HG02884 (cell line): ENCODE measurements around the gene SCEL.
A peak's percentile ranks its signal among the peaks of the same experiment; 100 is the strongest.

Experiments used
- ATAC-seq: cut with Tn5 transposase; IDR thresholded peaks from one replicate; pipeline ENCODE4 v1.9.1; 2021; ENCODE audit warnings: mild to moderate bottlenecking, moderate library complexity; ENCODE audit not compliant: unreplicated experiment

SCEL gene

DNA sequence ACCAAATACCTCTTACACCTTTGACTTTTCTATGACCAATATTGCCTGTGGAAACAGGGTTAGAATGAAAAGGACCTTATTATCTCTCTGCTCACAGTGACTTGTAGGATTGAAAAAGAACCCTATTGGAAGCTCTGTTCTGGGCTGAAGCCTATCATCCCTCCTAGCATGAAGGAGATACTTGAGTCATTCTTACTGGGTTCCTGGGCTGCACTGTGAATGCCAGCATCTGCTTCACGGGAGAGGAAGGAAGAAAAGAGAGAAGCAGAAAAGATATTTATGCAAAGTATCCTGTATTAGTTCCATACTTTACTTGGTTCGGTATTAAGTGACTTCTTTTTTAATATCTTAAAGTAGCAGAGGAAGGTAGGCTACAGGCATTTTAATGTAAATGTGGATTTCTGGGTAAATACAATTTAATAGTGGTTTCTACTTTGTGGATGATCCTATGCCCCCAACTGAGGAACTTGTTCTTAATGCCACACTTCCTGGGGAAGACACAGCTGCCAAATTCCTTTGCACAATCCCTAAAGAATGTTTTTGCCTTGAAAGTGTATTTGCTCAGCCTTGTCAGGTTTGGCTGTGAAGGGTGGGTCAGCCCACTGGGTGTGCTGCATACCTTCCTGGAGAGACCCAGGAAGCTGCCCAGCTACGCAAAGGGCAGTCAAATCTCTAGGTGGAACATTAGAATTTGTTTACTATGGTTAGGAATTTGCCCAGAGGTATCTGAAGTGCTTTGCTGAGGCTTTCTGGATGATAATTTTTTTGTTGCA lies 13.7 kb upstream of the SCEL start:
- no peak for ATAC-seq

DNA sequence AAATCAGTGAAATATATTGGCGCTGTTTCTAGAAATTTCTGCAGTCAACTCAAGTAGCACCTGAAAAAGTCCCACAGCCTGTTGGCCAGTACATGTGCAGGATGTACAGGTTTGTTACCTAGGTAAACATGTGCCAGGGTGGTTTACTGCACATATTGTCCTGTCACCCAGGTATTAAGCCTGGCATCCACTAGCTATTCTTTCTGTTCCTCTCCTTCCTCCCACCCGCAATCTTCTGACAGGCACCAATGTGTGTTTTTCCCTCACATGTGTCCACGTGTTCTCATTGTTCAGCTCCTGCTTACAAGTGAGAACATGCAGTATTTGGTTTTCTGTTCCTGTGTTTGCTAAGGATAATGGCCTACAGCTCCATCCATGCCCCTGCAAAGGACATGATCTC lies 13.1 kb upstream of the SCEL start:
- ATAC-seq = no peak

DNA sequence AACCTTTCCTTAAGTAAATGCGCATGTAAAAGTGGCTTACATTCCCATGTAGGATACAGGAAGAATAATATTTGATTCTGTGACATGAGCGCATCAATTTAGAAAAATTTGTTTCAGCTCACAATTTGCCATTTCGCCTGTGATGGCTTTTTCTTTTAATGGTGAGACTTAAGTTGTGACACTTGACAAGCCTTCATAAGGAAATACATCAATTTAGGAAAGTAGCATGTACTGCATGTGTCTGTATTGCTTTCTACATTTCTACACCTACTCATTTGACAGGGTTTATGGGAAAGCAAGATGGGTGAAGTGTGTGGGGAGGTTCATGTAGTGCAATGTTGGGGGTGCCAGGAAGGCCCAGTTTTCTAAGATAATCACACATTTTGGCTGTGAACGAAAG lies 12.1 kb upstream of the SCEL start:
- ATAC-seq = no peak

DNA sequence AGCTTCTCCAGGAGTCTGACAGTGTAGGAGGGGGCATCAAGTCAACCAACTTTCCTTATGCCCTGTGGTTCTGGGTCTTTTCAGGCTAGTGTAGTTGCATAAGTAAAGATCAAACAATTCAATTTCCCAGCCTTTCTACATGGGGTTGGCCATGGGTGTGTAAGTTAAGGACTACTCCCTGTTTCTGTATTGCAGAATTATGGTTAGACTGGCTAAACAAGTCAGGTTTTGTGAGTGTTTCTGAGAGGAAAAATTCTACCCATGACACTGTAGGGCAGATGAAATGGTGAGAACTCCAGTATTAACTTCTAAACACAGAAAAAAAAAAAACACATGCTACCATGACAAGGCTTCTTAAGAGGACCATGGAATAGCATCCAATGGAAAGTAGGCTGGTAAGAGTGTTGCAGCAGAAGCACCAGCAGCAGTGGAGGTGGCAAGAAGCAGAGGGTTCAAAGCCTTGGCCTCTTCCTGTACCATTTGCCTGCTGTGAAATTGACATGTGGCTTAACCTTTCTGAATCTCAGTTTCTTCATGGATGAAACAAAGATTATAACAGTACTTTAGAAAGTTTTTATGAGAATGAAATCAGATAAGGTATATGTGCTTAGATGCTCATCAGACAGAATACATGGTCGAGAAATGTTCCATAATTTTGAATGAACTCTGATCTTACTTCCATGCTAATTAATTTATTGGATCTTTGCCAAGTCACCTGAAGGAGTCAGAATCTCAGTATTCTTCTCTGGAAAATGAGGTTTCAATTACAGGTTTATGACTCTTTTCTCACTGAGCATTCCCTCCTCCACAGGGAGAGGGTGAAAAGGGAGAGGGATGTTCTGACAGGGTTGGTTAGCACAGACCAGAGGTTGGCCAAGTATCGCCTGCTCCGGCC lies 11.4 kb upstream of the SCEL start:
- no peak for ATAC-seq

DNA sequence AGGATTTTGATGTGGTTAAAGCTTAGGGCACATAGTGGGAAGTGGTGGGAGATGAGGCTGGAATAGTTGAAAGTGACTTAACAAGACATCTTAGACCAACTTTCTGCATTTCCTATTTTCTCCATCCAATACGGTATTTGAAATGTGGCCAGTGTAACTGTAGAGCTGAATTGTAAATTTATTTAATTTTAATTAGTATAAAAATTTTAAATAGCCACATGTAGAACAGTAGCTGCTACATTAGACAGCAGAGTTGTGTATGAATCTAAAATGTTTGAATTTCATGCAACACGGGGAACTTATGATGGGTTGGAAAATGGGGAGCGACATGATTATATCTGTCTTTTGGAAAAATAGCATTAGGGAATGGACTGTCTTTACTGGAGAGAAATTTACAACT lies 7.1 kb upstream of the SCEL start:
- no peak for ATAC-seq

DNA sequence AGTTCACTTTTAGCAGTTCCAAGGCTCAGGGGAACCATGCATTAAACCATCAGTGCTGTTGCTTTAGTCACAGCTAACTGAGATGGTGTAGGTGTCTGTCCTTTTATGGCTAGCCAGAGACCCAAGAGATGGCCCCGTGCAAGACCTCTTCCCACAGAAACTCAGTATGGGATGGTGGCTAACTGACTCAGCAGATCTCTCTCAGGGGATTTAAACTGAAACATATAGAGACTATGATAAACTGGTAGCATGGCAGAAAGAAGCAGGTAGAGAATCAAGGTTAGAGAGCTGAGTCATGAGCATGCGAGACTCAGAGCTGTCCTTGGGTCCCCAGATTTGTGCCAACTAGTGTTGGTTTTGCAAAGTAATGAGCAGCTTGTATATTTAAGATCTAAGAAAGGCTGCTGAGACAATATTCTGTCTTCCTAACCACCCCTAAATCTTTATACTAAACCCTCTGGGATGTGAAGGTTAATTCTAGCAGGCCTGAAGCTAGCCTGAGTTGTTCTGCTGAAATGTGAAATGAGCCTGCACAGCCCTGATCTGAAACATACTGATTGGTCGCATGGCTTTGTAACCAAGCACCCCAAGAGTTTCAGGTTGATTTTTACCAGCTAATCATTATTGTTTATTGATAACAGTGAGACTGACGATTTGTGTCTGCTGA lies 6.5 kb upstream of the SCEL start:
- peak; percentile 77 for ATAC-seq

DNA sequence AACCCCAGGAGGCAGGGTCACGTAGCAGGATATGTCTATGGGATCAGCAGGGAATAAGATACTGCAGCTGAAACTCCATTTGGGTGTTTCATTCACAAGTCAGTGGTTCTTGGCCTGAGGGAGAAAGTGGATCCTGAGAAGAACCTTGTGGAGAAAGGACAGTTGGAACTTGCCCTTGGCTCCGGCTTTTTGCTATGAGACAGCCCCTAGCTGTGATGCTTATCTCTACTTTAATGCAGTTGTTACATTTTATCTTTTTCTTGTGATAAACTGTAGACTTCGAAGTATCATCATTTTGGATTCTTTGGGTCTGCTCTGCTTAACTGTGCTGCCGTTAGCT lies 6.0 kb upstream of the SCEL start:
- ATAC-seq = no peak

DNA sequence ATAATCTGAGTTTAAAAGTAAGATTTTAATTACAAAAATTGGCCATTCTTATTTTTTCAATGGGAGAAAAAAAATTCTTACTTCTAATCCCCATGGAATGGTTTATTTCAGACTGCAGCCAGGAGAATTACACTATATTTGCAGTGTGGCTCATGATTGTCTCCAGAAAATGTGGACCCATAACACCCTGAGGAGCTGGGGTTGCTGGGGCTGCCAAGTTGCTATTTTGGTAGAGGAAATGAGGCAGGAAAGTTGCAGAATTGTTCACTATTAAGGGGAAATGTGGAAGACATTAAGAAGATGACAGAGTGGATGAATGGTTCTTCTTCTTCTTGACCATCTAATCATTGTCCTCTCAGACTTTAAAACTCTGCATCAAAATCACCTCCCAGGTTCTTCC lies 4.6 kb upstream of the SCEL start:
- ATAC-seq = no peak

DNA sequence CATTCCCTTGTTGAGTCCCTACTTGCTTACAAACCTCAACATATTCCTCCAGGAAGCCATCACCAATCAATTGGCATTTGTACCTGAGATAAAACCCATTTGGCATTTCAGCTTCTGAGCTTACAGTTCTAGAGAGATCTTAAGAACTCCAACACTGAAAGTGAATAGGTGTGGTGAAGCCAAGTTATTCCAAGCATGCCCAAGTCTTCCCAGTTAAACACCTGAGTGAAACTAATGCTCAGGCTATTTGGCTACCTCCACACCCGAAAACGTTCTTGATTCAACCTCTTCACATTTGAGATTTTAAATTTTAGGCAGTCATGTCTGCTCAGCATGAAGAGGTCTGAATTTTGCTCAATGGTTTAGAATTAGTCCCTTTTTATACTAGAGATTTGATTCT lies 2.5 kb upstream of the SCEL start:
- no peak for ATAC-seq

DNA sequence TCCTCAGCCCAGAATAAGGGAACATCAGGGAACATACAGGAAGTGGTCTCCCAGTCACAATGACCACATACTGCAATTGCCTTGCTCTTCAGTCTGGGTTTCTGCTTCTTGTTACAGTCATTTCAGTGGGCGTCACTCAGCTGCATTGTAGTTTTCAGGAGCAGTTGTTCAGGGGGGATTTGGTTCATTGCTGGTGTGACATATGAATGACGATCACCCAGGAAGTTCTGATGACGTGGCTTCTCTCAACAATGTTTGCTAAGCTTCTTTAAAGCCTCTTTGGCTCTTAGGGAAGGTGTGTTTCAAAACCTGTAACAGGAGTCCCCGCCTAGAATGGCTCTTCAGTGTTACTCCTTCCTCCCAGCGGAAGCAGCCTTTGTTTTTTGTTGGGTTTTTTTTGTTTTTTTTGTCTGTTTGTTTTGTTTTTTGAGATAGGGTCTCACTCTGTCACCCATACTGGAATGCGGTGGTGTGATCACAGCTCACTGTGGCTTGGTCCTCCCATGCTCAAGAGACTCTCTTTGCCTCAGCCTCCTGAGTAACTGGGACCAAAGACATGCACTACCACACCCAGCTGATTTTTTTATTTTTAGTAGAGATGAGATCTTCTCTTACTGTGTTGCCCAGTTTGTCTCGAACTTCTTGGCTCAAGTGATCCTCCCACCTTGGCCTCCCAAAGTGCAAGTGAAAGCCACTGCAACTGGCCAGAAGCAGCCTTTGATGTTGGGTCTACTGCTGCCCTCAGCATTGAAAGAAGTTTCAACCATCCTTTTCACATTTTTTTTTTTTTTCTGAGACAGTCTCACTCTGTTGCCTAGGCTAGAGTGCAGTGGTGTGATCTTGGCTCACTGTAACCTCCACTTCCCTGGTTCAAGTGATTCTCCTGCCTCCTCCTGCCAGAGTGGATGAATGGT lies 1.4 kb upstream of the SCEL start:
- ATAC-seq = no peak

DNA sequence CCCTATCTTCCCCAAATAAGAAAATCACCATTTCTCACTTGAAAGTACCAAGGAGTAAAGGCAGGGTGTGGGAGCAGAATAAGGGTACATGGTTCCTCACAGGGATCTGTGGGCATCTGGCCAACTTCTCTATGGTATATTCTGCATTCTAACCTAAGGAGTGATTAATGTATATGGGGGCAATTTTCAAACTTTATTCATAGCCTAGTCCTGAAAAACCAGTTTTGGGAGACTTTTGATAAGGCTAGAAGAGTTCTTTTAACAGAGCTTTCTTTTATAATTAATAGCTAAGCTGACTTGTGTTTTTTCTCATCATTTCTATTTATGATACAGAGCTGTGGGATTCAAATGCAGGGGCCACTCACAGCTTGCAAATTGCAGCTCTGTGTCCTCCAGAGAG lies 852 bp downstream of the SCEL start:
- no peak for ATAC-seq

DNA sequence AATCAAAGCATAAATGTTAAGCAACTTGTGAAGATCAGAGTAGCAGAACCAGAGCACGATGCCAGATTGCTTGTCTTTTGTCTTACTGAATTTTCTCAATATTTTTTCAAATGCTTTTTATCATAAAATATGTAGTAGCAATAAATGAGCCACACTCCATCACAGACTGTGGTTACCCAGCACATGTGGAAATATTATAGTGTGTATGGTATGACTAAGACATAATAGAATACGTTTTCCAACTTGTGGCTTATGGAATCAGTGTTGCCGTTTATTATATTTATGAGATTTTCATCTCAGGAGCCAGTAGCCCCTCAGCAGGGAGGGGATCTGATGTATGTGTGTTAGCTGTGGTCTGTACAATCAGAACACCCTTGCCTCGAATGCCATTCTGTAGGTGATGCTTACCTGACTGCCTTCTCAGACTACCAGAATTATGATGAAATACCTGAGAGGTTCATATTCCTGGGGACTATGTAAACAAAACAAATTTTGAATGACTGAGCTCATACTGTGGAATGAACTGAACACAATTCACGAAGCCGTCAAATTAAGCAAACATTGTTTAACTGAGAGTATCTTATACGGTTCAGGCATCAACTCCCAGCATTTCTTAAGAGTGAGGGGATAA lies 1.9 kb downstream of the SCEL start:
- ATAC-seq = no peak

DNA sequence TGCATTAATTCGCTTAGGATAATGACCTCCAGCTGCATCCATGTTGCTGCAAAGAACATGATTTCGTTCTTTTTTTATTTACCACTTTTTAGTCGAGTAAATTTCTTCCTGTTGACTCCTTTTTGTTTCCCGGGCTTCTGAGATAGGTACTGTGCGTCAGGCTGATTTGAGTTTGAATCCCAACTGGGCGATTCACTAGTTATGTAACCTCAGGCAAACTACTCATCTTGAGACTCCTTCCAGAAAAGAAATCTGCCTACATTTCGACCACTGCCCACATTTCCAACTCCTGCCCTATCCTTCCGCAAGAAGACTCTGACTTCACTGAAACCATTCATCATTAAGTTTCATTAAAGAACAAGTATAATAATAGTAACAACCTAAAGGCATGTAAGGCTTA lies 8.2 kb downstream of the SCEL start:
- ATAC-seq = no peak

DNA sequence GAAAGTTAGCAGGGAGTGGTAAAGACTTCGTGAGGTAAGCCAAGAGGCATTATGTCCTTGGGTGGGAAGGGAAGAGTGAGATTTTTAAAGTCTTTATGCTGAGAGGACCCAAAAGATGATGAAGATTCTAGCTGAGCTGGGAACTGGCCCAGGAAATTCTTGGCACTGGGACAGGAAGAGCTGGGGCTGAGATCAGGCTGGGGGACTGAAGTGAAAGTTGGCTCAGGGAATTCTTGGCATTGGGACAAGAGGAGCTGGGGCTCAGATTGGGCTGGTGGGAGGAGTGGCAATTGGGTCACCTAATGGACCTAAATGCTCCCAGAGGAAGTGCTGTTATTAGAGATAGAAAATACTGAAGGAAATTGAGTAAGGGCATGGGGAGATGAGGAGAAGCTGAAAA lies 8.8 kb downstream of the SCEL start:
- no peak for ATAC-seq

DNA sequence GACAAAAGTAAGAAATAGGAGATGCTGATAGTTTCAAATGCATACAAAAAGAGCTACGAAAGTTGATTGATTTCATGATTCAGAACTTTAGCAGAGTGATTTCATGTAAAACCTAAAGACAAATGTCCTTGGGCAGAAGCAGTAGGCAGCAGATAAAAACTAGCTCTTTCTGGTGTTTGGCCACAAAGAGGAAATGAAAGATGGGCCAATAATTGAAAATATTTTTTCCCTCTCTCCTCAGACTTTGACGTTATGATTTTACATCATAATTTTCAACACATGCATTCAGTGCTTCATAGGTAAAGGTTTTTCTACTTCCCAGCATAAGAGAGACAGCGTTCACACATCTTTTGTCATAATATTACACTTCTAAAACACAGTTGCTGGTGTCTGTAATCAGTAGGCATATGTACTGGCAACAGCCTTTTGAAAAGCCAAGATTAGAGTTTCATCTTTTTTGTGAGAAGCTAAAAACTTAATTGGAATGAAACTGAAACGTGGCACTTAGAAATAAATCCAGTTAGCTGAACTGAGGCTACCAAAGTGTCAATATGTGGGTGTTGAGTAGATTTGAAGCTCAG lies 9.3 kb downstream of the SCEL start:
- ATAC-seq = no peak

DNA sequence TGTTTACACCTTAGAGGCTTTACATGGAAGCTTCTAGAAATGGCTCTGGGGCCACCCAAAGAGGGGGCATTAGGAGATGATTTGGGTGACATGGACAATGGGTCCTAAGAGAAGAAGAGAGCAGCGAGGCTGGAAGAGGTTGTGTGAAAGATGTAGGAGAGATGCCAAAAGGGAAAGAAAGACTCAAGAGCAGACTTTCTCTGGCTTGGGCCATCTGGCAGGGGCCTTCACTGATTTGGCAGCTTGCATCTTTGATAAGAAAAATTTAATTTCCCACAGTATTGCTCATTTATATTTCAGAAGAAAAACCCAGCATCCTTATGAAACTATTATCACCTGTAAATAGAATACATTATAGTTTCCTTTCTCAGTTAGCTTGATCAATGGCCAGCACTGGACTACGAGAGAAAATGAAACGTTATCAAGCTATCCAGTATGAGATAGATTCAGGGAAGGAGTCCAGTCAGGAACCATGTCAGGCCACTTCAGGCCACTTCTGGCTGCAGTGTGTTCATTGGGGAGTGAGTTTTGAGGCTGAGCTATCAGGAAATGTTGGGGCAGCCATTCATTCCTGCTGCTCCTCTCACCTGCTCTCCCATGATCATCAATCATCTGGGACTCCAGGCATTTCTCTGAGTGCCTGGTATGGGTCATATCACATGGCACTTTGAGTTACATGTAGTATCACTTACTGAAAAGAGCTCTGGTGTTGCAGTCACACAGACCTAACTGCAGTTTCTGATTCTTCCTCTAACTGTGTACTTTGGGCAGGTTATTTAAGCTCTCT lies 10.3 kb downstream of the SCEL start:
- no peak for ATAC-seq

DNA sequence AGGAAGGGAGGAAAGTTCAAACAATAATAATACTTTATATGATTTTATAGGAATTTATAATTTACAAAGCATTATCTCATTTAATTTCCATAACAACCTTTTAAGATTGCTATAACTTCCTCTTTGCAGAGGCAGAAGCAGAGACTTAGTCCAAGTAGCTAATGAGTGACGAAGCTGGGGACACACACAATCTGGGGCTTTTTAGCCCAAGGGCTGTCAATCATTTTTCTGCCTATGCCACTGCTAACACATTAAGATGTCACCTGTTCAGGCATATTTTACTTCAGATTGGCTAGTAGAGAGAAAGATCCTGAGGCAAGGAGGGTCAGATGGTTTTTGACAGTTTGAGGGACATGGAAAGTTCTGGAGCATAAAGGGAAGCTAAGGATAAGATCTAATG lies 12.6 kb downstream of the SCEL start:
- ATAC-seq = no peak

DNA sequence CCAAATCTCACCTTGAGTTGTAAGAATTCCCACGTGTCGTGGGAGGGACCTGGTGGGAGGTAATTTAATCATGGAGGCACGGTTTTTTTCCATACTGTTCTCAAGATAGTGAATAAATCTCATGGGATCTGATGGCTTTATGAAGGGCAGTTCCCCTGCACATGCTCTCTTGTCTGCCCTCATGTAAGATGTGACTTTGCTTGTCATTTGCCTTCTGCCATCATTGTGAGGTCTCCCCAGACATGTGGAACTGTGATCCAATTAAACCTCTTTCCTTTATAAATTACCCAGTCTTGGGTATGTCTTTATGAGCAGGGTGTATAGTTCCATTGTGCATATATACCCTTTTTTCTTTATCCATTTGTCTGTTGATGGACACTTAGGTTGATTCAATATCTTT lies 13.1 kb downstream of the SCEL start:
- ATAC-seq = no peak

DNA sequence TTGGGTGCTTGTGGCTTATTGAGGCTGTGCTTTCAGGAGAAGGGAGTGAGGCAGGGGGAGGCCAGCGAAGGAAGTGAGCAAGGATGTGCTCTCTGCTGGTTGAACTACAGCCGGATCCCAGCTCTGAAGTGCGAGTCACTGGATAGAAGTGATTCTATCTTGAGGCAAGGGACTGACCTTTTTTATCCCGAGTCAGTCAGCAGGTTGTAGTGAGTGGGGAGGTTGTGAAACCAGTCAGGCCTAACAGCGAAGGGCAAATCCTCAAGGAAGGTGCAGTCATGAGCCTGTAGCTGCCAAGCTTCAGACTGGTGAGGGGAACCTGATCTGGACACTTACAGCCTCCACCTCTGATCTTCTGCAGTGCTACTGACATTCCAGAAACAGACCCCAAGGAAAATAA lies 18.6 kb downstream of the SCEL start:
- no peak for ATAC-seq
